Osteocyte (in vitro differentiated cells): ENCODE measurements around the gene RIPK3. TPM values are rescaled to one million over a fixed set of nuclear protein-coding genes. Genes with fewer than 3 reads are reported as not detected.
"Not testable (repeated sequence)": the region's sequence is repeated elsewhere in the genome, so short reads cannot be mapped to it uniquely, and the experiment has no call there.

ENCODE experiments used
- DNase-seq: peaks from one replicate; pipeline ENCODE4 v3.0.0; 2021; ENCODE audit warnings: mixed read lengths; ENCODE audit not compliant: unreplicated experiment; ENCODE audit errors: extremely low spot score
- H3K27ac Mint-ChIP-seq: one replicate; pipeline ENCODE4 v1.8.0; 2021; ENCODE audit warnings: mild to moderate bottlenecking, mixed read lengths; ENCODE audit not compliant: unreplicated experiment
- H3K27me3 Mint-ChIP-seq: one replicate; pipeline ENCODE4 v1.8.0; 2021; ENCODE audit warnings: mixed read lengths; ENCODE audit not compliant: unreplicated experiment
- H3K36me3 Mint-ChIP-seq: one replicate; pipeline ENCODE4 v1.8.0; 2021; ENCODE audit warnings: mixed read lengths; ENCODE audit not compliant: unreplicated experiment
- H3K4me1 Mint-ChIP-seq: one replicate; pipeline ENCODE4 v1.8.0; 2021; ENCODE audit warnings: mixed read lengths; ENCODE audit not compliant: unreplicated experiment
- H3K4me3 Mint-ChIP-seq: one replicate; pipeline ENCODE4 v1.8.0; 2021; ENCODE audit warnings: mild to moderate bottlenecking, moderate library complexity, mixed read lengths; ENCODE audit not compliant: unreplicated experiment
- H3K9me3 Mint-ChIP-seq: one replicate; pipeline ENCODE4 v1.8.0; 2021; ENCODE audit warnings: mixed read lengths; ENCODE audit not compliant: unreplicated experiment
- long read RNA-seq: library from polyadenylated mRNA; unstranded; transcript quantifications from one replicate; pipeline ENCODE4 v2.0.0, GENCODE V29; 2021
- total RNA-seq: library from RNA; stranded (reverse); gene quantifications from 2 replicates; pipeline ENCODE4 v1.2.1, GENCODE V29; 2021
- TF ChIP-seq, protein P1 (sequence below): fragments of 200-600 bp; sonication (generic); IDR thresholded peaks from 2 replicates; pipeline ENCODE4 v1.5.0; 2021; ENCODE audit warnings: antibody characterized with exemption, mild to moderate bottlenecking, moderate library complexity

The RIPK3 gene
- total RNA-seq = 0.78 and 1.3 TPM in 2 replicates
- long read RNA-seq, partial matches to known transcripts = 0 of 5 reads
- long read RNA-seq, other reads (novel, unspliced or antisense) = 3 of 5 reads

DNA sequence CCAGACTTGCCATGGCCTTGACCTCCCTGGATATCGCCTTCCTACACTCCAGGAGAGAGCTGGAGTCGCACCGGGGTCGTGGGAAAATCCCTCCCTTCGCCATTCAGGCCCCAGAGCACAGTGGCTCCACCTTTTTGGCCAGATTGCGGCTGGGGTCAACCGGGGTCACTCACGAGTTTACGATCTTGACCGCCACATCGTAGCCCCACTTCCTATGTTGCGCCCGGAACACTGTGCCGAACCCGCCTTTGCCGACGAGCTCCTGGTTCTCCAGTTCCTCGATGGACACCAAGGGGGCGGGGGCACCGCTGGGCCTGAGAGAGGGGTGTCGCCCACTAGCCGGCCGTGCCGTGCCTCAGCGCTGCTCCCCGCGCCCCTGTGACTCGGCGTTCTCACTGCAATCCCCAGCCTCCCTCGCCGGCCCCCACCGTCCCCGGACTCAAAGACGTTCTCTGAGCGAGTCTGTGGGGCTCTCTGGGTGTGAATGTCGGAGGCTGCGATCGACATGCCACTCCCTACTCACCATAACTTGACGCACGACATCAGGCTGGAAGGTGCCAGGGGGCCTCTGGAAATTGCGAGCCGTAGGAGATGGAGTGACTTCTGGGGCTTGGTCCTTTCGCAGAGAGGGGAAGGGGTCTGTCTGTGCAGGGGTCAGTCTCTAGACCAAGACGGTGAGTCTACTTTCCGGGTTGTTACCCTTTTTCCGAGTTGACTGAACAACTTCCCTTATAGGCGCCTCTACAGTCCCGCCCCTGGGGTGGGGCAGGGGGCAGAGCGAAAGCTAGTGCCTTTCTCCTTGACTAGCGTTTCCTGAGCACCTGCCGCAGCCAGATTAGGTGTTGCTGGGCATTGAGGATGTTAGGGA, at the start of gene RIPK3:
Gene RIPK3 (minus strand): TSS at position 708 of the 868 bp plus-strand sequence. CDS start 165 bp downstream, at position 543.
- DNase-seq = no peak
- no peaks in the 10 kb centered on the region for H3K36me3 Mint-ChIP-seq
- H3K4me3 Mint-ChIP-seq = peak within 1 kb of the TSS; percentile 46
- H3K9me3 Mint-ChIP-seq = no peaks in the 10 kb centered on the region
- TF ChIP-seq, protein P1, sequence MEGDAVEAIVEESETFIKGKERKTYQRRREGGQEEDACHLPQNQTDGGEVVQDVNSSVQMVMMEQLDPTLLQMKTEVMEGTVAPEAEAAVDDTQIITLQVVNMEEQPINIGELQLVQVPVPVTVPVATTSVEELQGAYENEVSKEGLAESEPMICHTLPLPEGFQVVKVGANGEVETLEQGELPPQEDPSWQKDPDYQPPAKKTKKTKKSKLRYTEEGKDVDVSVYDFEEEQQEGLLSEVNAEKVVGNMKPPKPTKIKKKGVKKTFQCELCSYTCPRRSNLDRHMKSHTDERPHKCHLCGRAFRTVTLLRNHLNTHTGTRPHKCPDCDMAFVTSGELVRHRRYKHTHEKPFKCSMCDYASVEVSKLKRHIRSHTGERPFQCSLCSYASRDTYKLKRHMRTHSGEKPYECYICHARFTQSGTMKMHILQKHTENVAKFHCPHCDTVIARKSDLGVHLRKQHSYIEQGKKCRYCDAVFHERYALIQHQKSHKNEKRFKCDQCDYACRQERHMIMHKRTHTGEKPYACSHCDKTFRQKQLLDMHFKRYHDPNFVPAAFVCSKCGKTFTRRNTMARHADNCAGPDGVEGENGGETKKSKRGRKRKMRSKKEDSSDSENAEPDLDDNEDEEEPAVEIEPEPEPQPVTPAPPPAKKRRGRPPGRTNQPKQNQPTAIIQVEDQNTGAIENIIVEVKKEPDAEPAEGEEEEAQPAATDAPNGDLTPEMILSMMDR = no peak
- no peak within 1 kb of the TSS for H3K27ac Mint-ChIP-seq
- peaks cover 31% of the 10 kb centered on the region for H3K27me3 Mint-ChIP-seq
- H3K4me1 Mint-ChIP-seq = peaks cover 22% of the 10 kb centered on the region

DNA sequence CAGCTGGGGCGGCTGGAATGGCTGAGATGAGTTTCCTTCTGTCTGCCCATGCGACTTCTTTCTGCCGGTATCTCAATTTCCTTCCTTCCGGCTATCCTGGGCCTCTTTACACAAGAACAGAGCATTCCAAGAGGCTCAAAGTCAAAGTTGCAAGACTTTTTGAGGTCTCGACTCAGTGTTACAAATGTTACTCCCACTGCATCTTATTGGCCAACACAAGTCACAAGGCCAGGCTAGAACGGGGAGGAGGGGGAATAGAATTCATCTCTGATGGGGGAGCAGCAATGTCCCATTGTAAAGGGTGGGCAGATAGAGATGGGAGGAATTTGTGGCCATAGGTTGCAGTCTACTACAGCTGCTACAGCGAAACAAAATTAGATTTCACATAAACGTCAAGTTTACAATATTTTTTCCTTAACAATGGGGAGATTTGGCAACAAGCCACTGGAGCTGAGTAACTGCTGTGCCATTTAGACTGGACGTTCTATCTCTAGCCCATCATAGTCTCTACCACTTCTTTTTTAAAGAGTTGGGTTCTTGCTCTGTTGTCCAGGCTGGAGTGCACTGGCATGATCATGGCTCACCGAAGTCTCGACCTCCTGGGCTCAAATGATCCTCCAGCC, 49.5 kb upstream of the RIPK3 start:
- H3K27ac Mint-ChIP-seq = no peak overlapping the region
- DNase-seq = no peak
- no peak overlapping the region for H3K4me3 Mint-ChIP-seq
- no peaks in the 10 kb centered on the region for H3K36me3 Mint-ChIP-seq
- H3K4me1 Mint-ChIP-seq = peaks cover 23% of the 10 kb centered on the region
- H3K9me3 Mint-ChIP-seq = no peaks in the 10 kb centered on the region
- peaks cover 21% of the 10 kb centered on the region for H3K27me3 Mint-ChIP-seq
- TF ChIP-seq, protein P1 = no peak

DNA sequence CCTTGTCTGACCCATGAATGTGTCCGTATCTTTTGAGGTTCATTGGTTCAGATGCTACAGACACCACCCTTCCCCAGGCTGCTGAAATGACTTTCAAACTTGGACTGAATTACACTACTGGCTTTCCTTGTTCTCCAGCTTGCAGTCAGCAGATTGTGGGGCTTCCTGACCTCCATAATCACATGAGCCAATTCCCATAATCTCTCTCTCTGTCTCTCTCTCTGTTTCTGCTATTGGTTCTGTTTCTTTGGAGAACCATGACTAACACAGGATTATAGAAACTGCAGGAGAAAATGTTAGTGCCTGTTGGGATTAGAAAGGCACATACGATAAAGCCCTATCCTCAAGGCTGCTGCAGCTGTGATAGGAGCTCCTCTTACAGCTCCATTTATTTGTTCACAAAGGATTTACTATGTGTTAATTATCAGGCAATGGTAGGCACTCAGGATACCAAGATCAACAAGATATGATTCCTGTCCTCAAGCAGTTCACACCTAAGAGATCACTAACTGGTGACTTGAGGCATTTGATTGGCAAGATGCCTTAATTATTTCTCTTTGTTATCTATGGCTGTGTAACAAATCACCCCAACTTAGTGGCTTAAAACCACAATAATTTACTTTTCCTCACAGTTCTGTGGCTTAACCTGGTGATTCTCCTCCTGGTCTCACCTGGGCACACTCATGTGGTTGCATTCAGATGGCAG, 48.8 kb upstream of the RIPK3 start:
- Mint-ChIP-seq H3K4me1 (peaks cover 18% of the 10 kb centered on the region), H3K36me3 (no peaks in the 10 kb centered on the region), H3K4me3 (no peak overlapping the region), H3K9me3 (no peaks in the 10 kb centered on the region), H3K27ac (no peak overlapping the region), H3K27me3 (peaks cover 26% of the 10 kb centered on the region)
- TF ChIP-seq, protein P1 = no peak
- no peak for DNase-seq

- not testable (repeated sequence) for H3K27ac Mint-ChIP-seq, H3K36me3 Mint-ChIP-seq, DNase-seq, H3K4me3 Mint-ChIP-seq, H3K9me3 Mint-ChIP-seq
- Mint-ChIP-seq H3K4me1 (peaks cover 15% of the 10 kb centered on the region), H3K27me3 (peaks cover 26% of the 10 kb centered on the region)
Observed at GRCh38 chr14:24387579-24387978, 47.8 kb upstream of the RIPK3 start.

DNA sequence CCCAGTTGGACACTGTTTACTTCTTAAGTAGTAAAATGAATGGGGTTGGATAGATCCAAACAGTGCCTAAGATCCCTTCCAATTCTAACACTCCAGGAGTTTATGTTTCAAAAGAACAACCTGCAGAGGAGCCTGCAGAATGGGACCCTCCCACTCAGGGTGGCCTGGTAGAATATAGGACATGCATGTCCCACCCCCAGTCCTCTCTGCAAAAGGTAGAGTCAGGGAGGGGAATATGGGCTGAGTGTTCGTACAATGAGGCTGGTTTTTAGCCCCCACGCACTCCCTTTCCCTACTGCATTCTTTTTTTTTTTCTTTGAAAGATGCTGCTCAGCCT, 47.2 kb upstream of the RIPK3 start:
- H3K9me3 Mint-ChIP-seq = no peaks in the 10 kb centered on the region
- no peak overlapping the region for H3K27ac Mint-ChIP-seq
- no peak for DNase-seq
- no peaks in the 10 kb centered on the region for H3K36me3 Mint-ChIP-seq
- H3K4me3 Mint-ChIP-seq = no peak overlapping the region
- TF ChIP-seq, protein P1 = no peak
- H3K4me1 Mint-ChIP-seq = peaks cover 12% of the 10 kb centered on the region
- peaks cover 26% of the 10 kb centered on the region for H3K27me3 Mint-ChIP-seq
